WTC11 (cell line): ENCODE measurements around the gene NCOA3. TPM values are rescaled to one million over a fixed set of nuclear protein-coding genes. Genes with fewer than 3 reads are reported as not detected.

ENCODE experiments used
- ATAC-seq: fragments of 200-7000 bp; cut with Tn5 transposase; 2 replicates; pipeline ENCODE4 v1.10.0; 2021; ENCODE audit warnings: mild to moderate bottlenecking, moderate library complexity
- CTCF ChIA-PET: fragments of 300-600 bp; sonication (Branson Sonifier 250); formaldehyde crosslinking; loops from one replicate; lab custom pipeline; 2021; ENCODE audit warnings: antibody characterized with exemption; lab: Charles Lee
- POLR2A ChIA-PET: fragments of 350-600 bp; sonication (Branson Sonifier 250); formaldehyde crosslinking; loops from one replicate; lab custom pipeline; 2021; ENCODE audit warnings: antibody characterized with exemption; lab: Charles Lee
- DNase-seq: peaks from one replicate; pipeline ENCODE4 v3.0.0; 2021; ENCODE audit warnings: low spot score
- H3K27ac Mint-ChIP-seq: 2 replicates; pipeline ENCODE4 v1.8.0; 2021; ENCODE audit warnings: mixed read lengths
- H3K27me3 Mint-ChIP-seq: 2 replicates; pipeline ENCODE4 v1.8.0; 2021; ENCODE audit warnings: low read depth, mild to moderate bottlenecking, moderate library complexity, mixed read lengths
- H3K36me3 Mint-ChIP-seq: 2 replicates; pipeline ENCODE4 v1.8.0; 2021; ENCODE audit warnings: mixed read lengths
- H3K4me1 Mint-ChIP-seq: 2 replicates; pipeline ENCODE4 v1.8.0; 2022; ENCODE audit warnings: mixed read lengths
- H3K4me3 Mint-ChIP-seq: 2 replicates; pipeline ENCODE4 v1.8.0; 2021; ENCODE audit warnings: mild to moderate bottlenecking, moderate library complexity, mixed read lengths
- H3K9me3 Mint-ChIP-seq: 2 replicates; pipeline ENCODE4 v1.8.0; 2021; ENCODE audit warnings: mixed read lengths
- AFF4 ChIP-seq: sonication (generic); formaldehyde crosslinking; IDR thresholded peaks from 2 replicates; pipeline ENCODE4 v1.8.1; 2023; ENCODE audit warnings: mild to moderate bottlenecking, missing genetic modification reagents, borderline replicate concordance
- ATF6 ChIP-seq: sonication (generic); formaldehyde crosslinking; IDR thresholded peaks from 2 replicates; pipeline ENCODE4 v1.8.1; 2023; ENCODE audit warnings: mild to moderate bottlenecking, missing genetic modification reagents
- ETV6 ChIP-seq: sonication (generic); formaldehyde crosslinking; IDR thresholded peaks from 2 replicates; pipeline ENCODE4 v1.8.1; 2022; ENCODE audit warnings: mild to moderate bottlenecking, missing genetic modification reagents
- GRHL2 ChIP-seq: fragments of 250-450 bp; sonication (Bioruptor Pico); IDR thresholded peaks from 2 replicates; pipeline ENCODE4 v1.8.0; 2022; ENCODE audit warnings: mild to moderate bottlenecking, moderate library complexity; ENCODE audit not compliant: insufficient replicate concordance, severe bottlenecking
- MAX ChIP-seq: sonication (generic); formaldehyde crosslinking; IDR thresholded peaks from 2 replicates; pipeline ENCODE4 v1.8.0; 2022; ENCODE audit warnings: mild to moderate bottlenecking, missing genetic modification reagents
- MLX ChIP-seq: sonication (generic); formaldehyde crosslinking; IDR thresholded peaks from 2 replicates; pipeline ENCODE4 v1.8.1; 2023; ENCODE audit warnings: mild to moderate bottlenecking, missing genetic modification reagents, moderate library complexity
- MXD4 ChIP-seq: fragments of 250-450 bp; sonication (Bioruptor Pico); IDR thresholded peaks from 2 replicates; pipeline ENCODE4 v1.8.0; 2021; ENCODE audit warnings: mild to moderate bottlenecking, moderate library complexity, borderline replicate concordance
- NFE2L1 ChIP-seq: sonication (generic); formaldehyde crosslinking; IDR thresholded peaks from 2 replicates; pipeline ENCODE4 v1.8.1; 2023; ENCODE audit warnings: missing genetic modification reagents
- SMAD3 ChIP-seq: sonication (generic); formaldehyde crosslinking; IDR thresholded peaks from 2 replicates; pipeline ENCODE4 v1.8.0; 2022; ENCODE audit warnings: missing genetic modification reagents, mild to moderate bottlenecking, borderline replicate concordance
- USF2 ChIP-seq: sonication (generic); formaldehyde crosslinking; IDR thresholded peaks from 2 replicates; pipeline ENCODE4 v1.8.1; 2023; ENCODE audit warnings: mild to moderate bottlenecking, missing genetic modification reagents, moderate library complexity
- ZMAT4 ChIP-seq: fragments of 250-450 bp; sonication (Bioruptor Pico); IDR thresholded peaks from 2 replicates; pipeline ENCODE4 v1.9.0; 2021; ENCODE audit warnings: mild to moderate bottlenecking
- ZNF416 ChIP-seq: fragments of 250-450 bp; sonication (Bioruptor Pico); IDR thresholded peaks from 2 replicates; pipeline ENCODE4 v1.9.0; 2021; ENCODE audit warnings: mild to moderate bottlenecking, inconsistent platforms
- ZNF423 ChIP-seq: fragments of 250-450 bp; sonication (Bioruptor Pico); IDR thresholded peaks from 2 replicates; pipeline ENCODE4 v2.1.2; 2022; ENCODE audit warnings: mild to moderate bottlenecking, moderate library complexity
- ZNF425 ChIP-seq: fragments of 250-450 bp; sonication (Bioruptor Pico); conservative IDR thresholded peaks from 2 replicates; pipeline ENCODE4 v1.9.0; 2021; ENCODE audit warnings: mild to moderate bottlenecking
- ZNF532 ChIP-seq: fragments of 250-450 bp; sonication (Bioruptor Pico); IDR thresholded peaks from 2 replicates; pipeline ENCODE4 v1.9.0; 2021; ENCODE audit warnings: mild to moderate bottlenecking, borderline replicate concordance
- ZNF671 ChIP-seq: fragments of 250-450 bp; sonication (Bioruptor Pico); IDR thresholded peaks from 2 replicates; pipeline ENCODE4 v1.8.0; 2021; ENCODE audit warnings: mild to moderate bottlenecking
- total RNA-seq: library from RNA; stranded (reverse); gene quantifications from 3 replicates; pipeline ENCODE4 v1.2.3, GENCODE V29; 2021

The NCOA3 gene
- total RNA-seq, 1 experiment from 2014 or later: 25.2 TPM

GRCh38 chr20:47586649-47587294 lies 85.1 kb downstream of the NCOA3 start:
- H3K27ac Mint-ChIP-seq: peak overlapping the region; percentile 93
- ChIA-PET POLR2A (no interaction called here), CTCF (no interaction called here)
- DNase-seq: no peak
- H3K4me1 Mint-ChIP-seq: peaks cover 37% of the 10 kb centered on the region
- H3K36me3 Mint-ChIP-seq: no peaks in the 10 kb centered on the region
- TF ChIP-seq ZMAT4 (no peak), USF2 (CRISPR knock-in tag) (0 out of 2 replicates have a peak, but pooled peaks have one; percentile 35)
- no peaks in the 10 kb centered on the region for H3K9me3 Mint-ChIP-seq
- H3K4me3 Mint-ChIP-seq: peak overlapping the region; percentile 14; the same call in 1 of the 2 replicates
- no peaks in the 10 kb centered on the region for H3K27me3 Mint-ChIP-seq
- ATAC-seq: peak; percentile 50; the same call in 1 of the 2 replicates

GRCh38 chr20:47588158-47588557 lies 86.5 kb downstream of the NCOA3 start:
- no peaks in the 10 kb centered on the region for H3K9me3 Mint-ChIP-seq
- H3K4me3 Mint-ChIP-seq: no peak overlapping the region
- DNase-seq (no peak), ATAC-seq (no peak)
- ChIA-PET CTCF (no interaction called here), POLR2A (no interaction called here)
- TF ChIP-seq NFE2L1: no peak
- TF ChIP-seq MXD4 (CRISPR knock-in tag): no peak
- TF ChIP-seq ZNF425: no peak
- TF ChIP-seq GRHL2 (CRISPR knock-in tag): no peak
- no peak for TF ChIP-seq ZNF423
- TF ChIP-seq ZNF671: no peak
- TF ChIP-seq SMAD3 (CRISPR knock-in tag): no peak
- no peak for TF ChIP-seq MLX (CRISPR knock-in tag)
- TF ChIP-seq ZNF416 (CRISPR knock-in tag): no peak
- no peak for TF ChIP-seq ETV6 (CRISPR knock-in tag)
- H3K27ac Mint-ChIP-seq: peak overlapping the region; percentile 63
- no peaks in the 10 kb centered on the region for H3K36me3 Mint-ChIP-seq
- peaks cover 43% of the 10 kb centered on the region for H3K4me1 Mint-ChIP-seq
- H3K27me3 Mint-ChIP-seq: no peaks in the 10 kb centered on the region

- ATAC-seq (no peak), DNase-seq (no peak)
- Mint-ChIP-seq H3K27me3 (no peaks in the 10 kb centered on the region), H3K9me3 (no peaks in the 10 kb centered on the region), H3K36me3 (0 out of 2 replicates have a peak, but pooled peaks cover 2% of the 10 kb centered on the region), H3K27ac (peak overlapping the region; percentile 64), H3K4me1 (peaks cover 37% of the 10 kb centered on the region), H3K4me3 (no peak overlapping the region)
- ChIA-PET CTCF (no interaction called here), POLR2A (no interaction called here)
- TF ChIP-seq AFF4 (CRISPR knock-in tag) (no peak), MAX (CRISPR knock-in tag) (no peak), ATF6 (no peak), ZNF532 (CRISPR knock-in tag) (no peak)
Measured at GRCh38 chr20:47591231-47591630, 89.5 kb downstream of the NCOA3 start.
